GM21619 (cell line): ENCODE data around the gene TTC6.

Experiments
- ATAC-seq: cut with Tn5 transposase; IDR thresholded peaks from one replicate; pipeline ENCODE4 v1.9.1; 2021; ENCODE audit not compliant: unreplicated experiment

Gene TTC6

DNA sequence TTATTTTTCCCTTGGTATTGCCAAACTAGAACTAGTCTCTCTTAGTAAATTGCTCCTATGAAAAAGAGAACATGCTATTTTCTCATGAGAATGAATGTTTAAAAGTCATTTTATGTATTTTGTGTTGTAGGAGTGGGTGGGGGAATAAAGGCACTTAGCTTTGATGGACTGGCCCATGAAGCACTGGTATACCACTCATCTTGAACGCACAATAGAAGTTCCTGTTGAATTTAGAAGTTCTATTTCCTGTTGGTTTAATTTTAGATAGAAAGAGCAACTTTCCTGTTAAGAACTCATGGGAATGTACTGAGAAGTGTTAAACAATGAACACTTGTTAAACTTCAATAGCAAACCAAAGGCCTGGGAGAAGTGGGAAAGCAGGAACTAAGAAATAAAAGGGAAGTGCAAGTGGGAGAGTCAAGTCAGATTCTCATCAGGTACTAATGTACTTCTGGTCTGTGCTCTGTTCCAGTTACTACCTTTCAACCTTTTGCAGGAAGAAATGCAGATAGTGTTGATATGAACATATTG lies 23.1 kb downstream of the TTC6 start:
- ATAC-seq, result no peak

DNA sequence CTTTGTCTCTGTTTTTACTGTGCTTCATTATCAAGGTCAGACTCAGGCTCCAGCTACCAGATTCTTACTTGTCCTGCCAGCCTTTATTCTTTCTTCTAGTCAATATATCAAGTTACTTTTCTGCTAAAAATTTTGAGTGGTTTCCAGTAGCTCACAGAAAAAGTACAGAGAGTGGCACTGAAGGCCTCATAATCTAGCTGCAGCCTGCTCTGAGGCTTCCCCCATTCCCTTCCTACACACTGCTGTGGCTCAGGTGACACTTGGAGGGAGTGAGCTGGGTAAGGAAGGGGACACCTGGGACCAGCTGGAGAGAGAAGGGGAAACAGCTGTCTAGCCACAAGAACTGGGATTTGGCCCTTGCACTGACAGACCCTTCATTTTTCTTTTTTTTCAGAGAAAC lies 25.4 kb downstream of the TTC6 start:
- ATAC-seq, result no peak

DNA sequence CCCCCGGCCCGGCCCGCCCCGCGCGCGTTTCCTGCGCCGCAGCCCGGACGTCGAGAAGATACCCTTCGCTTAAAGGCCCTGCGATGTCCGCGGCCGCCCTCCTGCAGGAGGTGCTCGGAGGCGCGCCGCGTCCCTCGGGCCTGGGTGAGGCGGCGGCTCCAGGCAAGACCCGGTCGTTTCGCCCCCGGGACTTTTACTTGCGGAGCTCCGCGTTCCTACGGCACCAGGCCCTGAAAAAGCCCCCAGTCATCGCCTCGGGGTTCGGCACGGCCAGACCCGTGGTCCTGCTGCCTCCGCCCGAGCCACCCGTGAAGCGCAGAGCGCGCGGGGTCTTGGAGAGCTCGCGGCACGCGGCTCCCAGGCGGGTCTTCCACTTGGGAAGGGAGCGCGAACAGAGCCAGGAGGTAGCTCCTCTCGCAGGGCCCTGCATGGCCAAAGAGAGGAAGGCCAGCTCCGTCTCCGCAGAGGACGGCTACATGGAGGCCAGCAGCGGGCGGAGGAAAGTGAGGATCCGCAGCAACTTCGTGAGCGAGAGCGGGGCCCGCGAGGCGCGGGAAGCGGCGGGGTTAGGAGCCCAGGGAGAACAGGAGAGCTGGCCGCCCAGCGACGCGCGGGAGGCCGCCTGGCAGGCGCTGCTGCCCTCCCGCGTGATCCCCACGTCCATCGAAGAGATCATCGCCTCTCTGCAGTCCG lies 26.9 kb downstream of the TTC6 start:
- ATAC-seq, result no peak

DNA sequence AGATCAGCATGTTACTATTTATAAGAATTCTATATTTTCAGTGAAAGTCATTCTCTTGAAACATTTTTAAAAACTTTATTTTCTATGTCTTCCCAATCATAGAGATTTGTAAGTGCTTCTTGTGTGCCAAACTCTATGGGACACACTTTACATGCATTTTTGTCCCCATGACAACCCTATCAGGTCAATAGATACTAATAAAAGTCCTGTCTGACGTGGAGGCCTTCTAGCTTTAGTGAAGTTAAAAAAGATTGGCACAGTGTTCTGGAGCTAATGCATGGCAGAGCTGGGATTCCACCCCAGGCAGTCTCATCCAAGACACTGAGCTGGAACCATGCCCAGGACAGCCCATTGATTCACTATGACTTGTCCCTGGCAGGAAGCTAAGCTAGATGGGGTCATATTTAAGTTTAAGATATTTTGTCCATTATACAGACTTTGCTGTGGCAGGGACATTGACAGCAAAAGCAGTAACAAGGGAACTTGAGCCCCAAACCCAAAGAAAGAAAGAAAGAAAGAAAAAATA lies 28.1 kb downstream of the TTC6 start:
- ATAC-seq, result no peak

DNA sequence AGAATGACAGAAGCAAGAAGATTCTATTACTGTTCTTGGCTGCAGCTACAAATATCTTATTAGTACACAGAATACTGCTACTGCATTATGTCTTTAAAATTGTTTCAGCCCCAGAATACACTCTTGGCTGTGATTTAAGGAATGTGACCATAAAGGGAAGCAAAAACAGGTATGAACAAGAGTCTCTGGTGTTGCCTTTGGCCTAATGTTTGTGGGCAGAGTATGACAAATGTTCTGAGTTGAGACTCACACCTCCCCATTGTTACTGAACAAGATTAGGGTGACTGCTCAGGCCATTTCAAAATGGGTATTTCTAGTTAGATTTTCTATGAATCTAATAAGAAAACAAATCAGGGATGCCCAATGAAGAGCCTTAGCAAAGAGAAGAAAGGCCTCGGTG lies 28.5 kb downstream of the TTC6 start:
- ATAC-seq, result no peak

DNA sequence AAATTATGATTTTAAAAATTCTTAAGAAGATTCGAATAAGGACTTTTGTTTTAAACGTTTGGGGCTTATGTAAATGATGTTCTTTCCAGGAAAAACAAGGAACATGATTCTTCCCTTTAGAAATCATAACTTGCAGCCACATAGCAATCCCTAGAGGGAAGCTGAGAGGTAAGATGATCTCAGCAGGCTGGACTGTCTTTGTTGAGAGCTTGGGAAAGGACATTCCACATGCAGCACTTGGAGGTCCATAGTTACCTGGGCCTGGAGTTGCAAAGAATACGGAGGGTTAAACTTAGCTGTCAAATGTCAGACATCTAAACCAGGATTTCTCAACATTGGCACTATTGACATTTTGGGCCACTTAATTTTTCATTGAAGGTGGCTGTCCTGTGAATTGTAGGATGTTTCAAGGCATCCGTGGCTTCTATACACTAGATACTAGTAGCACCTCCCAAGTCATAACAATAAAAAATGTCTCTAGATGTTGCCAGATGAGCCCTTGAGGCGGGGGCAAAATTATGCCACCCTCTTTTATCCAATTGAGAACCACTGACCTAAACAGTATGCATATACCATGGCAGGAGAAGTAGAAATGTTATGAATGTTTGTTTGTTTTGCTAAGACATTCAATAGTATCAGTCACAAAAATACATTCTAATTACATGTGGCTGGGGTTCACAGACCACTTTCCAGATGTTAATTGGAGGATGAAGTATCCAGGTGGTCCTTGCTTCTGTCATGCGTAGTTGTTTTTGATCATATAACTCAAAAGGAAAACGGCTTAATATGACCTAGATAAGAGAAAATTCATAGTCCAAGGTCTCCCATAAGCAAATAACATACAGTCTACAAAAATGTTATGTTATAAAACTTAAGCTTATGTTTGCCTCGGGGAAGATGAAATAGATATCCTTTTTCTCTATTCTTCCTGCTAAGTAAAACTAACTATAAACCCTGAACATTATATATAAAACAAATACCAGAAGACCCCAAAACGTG lies 30.5 kb downstream of the TTC6 start:
- no peak for ATAC-seq

DNA sequence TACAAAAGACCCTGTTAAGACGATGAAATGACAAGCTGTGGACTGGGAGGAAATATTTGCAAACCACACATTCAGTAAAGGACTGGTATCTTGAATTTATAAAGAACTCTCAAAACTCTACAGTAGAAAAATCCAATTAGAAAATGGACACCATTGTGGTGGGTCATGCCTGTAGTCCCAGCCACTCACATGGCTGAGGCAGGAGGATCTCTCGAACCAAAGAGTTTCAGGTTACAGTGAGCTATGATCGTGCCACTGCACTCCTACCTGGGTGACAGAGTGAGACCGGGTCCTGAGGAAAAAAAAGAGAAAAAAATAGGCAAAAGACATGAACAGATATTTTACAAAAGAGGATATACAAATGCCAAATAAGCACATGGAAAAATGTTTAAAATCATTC lies 41.9 kb downstream of the TTC6 start:
- ATAC-seq, result no peak

DNA sequence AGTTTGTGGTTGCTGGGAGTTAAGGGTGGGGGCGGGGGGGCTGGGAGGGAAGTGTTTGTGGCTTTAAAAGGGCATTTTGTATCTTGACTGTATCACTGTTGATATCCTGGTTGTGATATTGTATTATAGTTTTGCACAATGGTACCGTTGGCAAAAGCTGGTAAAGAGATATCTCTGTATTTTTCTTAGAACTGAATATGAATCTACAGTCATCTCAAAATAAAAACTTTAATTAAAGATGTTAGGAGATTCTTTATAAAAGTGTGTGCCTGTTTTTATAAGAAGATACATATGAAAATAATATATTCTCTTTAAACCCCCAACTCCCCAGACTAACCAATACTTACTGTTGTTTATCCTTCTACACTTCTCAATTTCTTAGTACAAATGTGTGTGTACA lies 43.2 kb downstream of the TTC6 start:
- no peak for ATAC-seq

DNA sequence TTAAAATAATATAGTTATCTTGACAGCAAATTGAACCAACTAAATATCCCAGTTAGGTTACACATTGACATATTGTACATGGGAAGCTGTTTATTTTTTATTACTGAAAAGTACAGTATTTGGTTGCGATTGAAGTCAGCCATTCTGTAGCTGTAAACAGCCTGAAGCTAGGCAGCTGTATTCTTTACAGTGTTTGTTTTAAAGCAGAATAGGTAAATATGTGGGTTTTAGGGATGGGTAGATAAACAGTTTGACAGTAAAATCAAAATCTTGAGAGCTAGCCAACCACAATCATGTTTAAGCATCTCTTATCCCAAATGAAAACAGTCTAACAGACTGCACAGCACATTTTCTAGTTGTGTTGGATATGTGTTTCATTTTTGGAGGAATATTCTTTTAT lies 45.7 kb downstream of the TTC6 start:
- ATAC-seq, result no peak

DNA sequence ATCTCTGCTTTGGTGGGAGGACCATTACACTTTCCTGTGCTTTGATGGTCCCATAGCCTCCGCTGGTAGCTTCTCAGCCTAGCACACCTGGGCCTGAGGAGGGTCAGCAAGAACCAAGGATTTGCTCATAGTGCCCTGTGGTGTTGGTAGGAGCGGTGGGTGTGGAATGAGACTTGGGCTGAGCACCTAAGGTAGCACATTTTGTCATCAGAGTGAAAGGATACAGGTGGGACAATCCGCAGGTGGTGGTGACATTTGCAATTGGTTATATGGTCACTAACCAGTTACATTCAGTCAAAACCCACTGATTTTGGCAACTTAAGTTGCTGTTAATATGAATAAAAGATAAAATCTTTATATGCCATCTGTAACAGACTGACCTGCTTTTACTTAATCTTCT lies 46.7 kb downstream of the TTC6 start:
- ATAC-seq, result no peak

DNA sequence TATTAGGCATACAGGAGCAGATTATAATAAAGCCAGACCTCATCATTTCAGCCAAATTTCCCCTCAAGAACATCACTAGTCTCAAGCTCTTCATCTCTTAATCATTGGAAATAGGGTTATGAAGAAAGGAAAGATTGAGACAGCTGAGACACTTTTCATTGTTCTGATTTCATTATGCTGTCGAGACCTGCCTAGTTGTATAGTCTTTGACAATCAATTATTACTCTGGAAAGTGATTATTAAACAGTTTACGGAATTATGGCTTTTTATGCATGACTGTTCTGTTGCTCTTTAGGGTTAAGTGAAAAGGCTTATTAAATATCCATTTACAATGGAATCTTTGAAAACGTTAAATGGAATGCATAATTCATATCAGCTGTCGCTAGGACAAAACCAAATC lies 48.3 kb downstream of the TTC6 start:
- ATAC-seq, result no peak
